HFFc6 (cell line): Measurements from ENCODE around the gene REPIN1. TPM values are rescaled to one million over a fixed set of nuclear protein-coding genes. Genes with fewer than 3 reads are reported as not detected.

Experiments
- DNase-seq: peaks from one replicate; pipeline ENCODE4 v3.0.0-alpha.2; 2018
- H3K27ac Mint-ChIP-seq: 2 replicates; pipeline ENCODE4 v1.8.0; 2020; ENCODE audit warnings: mild to moderate bottlenecking, mixed read lengths
- H3K27me3 Mint-ChIP-seq: 2 replicates; pipeline ENCODE4 v1.8.0; 2021; ENCODE audit warnings: mild to moderate bottlenecking, moderate library complexity, mixed read lengths; ENCODE audit not compliant: insufficient read depth
- H3K36me3 Mint-ChIP-seq: 2 replicates; pipeline ENCODE4 v1.8.0; 2021; ENCODE audit warnings: low read depth, mixed read lengths
- H3K4me1 Mint-ChIP-seq: 2 replicates; pipeline ENCODE4 v1.8.0; 2020; ENCODE audit warnings: low read depth, mixed read lengths
- H3K4me3 Mint-ChIP-seq: 2 replicates; pipeline ENCODE4 v1.8.0; 2020; ENCODE audit warnings: mild to moderate bottlenecking, moderate library complexity, mixed read lengths
- H3K9me3 Mint-ChIP-seq: 2 replicates; pipeline ENCODE4 v1.8.0; 2020; ENCODE audit warnings: mild to moderate bottlenecking, mixed read lengths
- total RNA-seq, 6 experiments: library from RNA; stranded (reverse); fragmentation: NEBNext Ultra II Directional; extraction: Animal tissue kit (Norgen Biotek cat#: 25700); gene quantifications; 2 replicates in 1 of 6; 3 replicates in 5 of 6; pipeline ENCODE4 v1.2.3, GENCODE V29; 2021
- TF ChIP-seq, protein P1 (sequence below): fragments of 200-600 bp; sonication (generic); IDR thresholded peaks from 2 replicates; pipeline ENCODE4 v1.5.0; 2021; ENCODE audit warnings: antibody characterized with exemption, mild to moderate bottlenecking

REPIN1 gene
- total RNA-seq, 6 experiments from 2014 or later = 68.8 to 78.3 (median 75.5) TPM

DNA sequence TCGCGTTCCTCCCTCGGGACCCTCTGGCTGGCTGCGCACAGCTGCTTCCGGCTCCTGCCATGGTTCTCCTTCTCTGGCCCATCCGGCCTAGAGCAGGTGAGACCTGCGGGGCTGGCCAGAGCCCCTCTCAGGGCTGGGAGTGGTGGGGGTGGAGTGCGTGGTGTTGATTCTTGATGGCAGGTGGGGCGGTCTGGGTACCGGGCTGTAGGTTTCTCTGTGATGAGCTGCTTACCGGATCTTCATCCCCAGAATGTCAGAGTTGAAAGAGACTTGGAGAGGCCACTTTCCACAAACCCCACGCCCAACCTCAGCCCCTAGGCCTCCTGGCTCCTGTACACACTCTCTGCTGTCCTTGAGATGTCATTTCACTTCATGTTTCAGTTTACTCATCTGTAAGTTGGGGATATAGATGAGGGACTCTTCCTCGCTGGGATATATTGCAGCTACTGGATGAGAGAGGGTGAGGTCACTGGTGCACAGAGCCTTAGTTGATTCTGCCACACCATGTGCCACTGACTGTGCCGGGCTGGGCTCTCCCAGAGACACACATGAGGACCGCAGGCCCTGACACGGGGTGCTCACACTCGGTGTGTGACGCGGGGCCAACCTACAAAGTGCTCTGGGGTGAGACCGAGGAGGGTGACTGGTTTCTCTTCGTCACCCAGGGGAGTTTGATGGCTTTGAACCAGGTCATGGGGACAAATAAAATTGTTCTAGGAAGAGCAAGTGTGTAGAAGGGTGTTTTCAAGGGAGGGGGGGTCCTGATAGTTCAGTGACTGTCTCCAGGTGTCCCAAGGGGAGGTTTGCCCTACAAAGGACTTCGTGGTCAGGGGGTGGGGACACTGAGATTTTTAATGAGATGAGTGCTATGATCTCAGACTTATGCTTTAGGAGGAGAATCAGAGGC lies 40.0 kb downstream of the REPIN1 start:
- H3K4me1 Mint-ChIP-seq = peaks cover 27% of the 10 kb centered on the region
- H3K36me3 Mint-ChIP-seq = peaks cover 4% of the 10 kb centered on the region; the same call in 1 of the 2 replicates
- no peak for DNase-seq
- TF ChIP-seq, protein P1, sequence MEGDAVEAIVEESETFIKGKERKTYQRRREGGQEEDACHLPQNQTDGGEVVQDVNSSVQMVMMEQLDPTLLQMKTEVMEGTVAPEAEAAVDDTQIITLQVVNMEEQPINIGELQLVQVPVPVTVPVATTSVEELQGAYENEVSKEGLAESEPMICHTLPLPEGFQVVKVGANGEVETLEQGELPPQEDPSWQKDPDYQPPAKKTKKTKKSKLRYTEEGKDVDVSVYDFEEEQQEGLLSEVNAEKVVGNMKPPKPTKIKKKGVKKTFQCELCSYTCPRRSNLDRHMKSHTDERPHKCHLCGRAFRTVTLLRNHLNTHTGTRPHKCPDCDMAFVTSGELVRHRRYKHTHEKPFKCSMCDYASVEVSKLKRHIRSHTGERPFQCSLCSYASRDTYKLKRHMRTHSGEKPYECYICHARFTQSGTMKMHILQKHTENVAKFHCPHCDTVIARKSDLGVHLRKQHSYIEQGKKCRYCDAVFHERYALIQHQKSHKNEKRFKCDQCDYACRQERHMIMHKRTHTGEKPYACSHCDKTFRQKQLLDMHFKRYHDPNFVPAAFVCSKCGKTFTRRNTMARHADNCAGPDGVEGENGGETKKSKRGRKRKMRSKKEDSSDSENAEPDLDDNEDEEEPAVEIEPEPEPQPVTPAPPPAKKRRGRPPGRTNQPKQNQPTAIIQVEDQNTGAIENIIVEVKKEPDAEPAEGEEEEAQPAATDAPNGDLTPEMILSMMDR = no peak
- peaks cover 2% of the 10 kb centered on the region for H3K27me3 Mint-ChIP-seq
- H3K27ac Mint-ChIP-seq = no peak overlapping the region
- no peak overlapping the region for H3K4me3 Mint-ChIP-seq
- no peaks in the 10 kb centered on the region for H3K9me3 Mint-ChIP-seq

DNA sequence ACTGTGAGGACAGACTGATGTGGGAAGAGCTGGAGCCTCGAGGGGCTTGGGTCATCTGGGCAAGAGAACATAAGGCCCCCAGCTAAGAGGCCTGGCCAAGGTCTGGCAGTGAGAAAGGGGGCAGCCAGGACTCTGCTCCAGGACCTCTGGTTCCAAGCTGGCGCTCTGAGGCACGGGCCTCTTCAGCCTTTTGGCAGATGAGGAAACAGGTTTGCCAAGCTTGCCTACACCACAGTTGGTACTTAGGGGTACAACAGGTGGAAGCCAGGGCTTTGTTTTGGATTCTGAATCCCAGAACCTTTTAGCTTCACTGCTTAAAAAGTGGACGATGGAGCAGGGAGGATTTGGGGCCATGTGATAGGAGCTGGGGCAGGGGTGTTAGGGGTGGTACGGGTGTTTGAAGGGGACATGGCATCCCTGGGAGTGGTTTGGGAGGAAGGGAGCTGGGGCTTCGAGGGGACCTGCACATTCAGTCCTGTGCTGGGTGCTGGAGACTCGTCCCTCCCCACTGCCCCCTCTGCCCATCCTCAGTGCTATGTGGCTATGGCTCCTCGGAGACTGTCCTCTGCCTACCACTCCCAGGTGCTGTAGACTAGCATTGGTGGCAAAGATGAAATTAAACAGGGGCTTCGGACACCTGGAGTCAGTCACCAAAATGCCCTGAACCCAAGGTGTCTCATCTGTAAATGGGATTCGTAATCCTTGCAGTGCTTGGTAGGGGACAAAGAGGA lies 40.8 kb downstream of the REPIN1 start:
- no peak overlapping the region for H3K4me3 Mint-ChIP-seq
- H3K27me3 Mint-ChIP-seq = peaks cover 2% of the 10 kb centered on the region
- no peaks in the 10 kb centered on the region for H3K9me3 Mint-ChIP-seq
- DNase-seq = no peak
- TF ChIP-seq, protein P1 = no peak
- H3K36me3 Mint-ChIP-seq = peaks cover 4% of the 10 kb centered on the region; the same call in 1 of the 2 replicates
- H3K4me1 Mint-ChIP-seq = peaks cover 22% of the 10 kb centered on the region
- no peak overlapping the region for H3K27ac Mint-ChIP-seq

DNA sequence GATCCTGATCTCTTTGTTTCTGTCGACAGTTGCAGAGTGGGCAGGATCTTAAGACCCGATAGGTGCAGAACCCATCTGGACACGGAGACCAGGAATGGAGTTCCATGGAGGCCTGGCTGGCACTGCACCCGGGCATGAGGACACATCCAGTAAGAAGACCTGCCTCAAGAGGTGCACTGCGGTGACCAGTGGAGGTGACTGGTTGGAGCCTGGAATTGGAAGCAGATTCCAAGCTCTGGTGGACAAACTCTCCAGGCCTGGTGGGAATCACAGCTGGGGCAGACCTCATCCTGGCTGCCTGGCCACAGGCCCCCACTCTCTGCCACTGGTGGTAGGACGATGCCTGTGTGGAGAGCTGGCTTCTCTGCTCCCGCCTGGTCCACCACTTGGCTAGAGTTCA lies 41.5 kb downstream of the REPIN1 start:
- H3K36me3 Mint-ChIP-seq = peaks cover 4% of the 10 kb centered on the region; the same call in 1 of the 2 replicates
- TF ChIP-seq, protein P1 = no peak
- H3K27me3 Mint-ChIP-seq = peaks cover 3% of the 10 kb centered on the region
- peaks cover 19% of the 10 kb centered on the region for H3K4me1 Mint-ChIP-seq
- no peak for DNase-seq
- H3K4me3 Mint-ChIP-seq = no peak overlapping the region
- no peaks in the 10 kb centered on the region for H3K9me3 Mint-ChIP-seq
- no peak overlapping the region for H3K27ac Mint-ChIP-seq

DNA sequence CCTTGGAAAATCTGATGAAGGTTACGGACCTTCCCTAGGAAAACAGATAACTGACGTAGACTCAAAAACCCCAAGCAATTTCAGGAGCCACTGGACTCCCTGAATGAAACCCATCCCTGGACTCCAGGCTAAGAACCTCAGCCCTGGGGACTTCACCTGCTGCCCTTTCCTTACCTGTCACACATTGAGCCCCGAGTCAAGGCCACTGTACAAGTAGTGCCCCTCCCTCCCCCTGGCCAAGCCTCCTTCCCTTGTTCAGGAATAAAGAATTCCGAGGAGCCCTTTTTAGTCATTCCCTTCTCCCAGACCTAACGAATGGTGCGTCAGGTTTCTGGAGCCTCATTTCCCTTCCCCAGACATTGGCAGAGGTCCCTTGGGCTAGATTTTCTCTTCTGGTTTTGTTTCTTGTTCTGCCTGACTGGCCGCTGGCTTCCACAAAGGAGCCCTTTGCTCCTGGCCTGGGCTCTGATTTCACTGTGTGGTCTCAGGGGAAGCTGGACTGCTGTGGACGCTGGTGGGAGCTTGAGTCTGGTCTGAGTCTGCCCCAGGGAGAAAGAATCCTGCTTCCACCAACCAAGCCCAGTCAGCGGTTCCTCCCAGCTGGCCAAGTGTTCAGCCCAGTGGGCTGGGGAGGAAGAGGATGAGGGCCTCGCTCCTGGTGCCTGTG lies 42.2 kb downstream of the REPIN1 start:
- no peak for DNase-seq
- Mint-ChIP-seq H3K9me3 (no peaks in the 10 kb centered on the region), H3K4me1 (peaks cover 15% of the 10 kb centered on the region), H3K27ac (no peak overlapping the region), H3K4me3 (no peak overlapping the region), H3K27me3 (peaks cover 2% of the 10 kb centered on the region), H3K36me3 (peaks cover 4% of the 10 kb centered on the region; the same call in 1 of the 2 replicates)
- TF ChIP-seq, protein P1 = no peak

DNA sequence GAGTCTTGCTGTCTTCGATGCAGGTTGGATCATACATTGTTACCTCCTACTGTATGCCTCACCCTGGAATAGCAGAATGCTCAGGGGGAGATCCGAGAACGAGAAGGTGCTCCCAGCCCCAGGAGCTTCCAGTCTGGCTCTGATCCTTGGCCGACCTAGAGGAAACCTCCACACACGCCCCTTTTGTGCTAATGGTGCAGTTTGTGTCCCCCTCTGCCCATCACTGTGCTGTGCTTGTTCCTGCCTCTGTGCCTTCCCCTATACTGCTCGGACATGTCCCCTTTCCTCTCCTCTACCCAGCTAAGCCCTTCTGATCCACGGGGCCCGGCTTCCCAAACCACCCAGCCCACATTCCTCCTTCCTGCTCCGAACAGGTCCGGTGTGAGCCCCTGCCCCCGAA lies 43.0 kb downstream of the REPIN1 start:
- no peak for DNase-seq
- TF ChIP-seq, protein P1 = no peak
- Mint-ChIP-seq H3K27me3 (peaks cover 1% of the 10 kb centered on the region; the same call in 1 of the 2 replicates), H3K4me1 (peaks cover 7% of the 10 kb centered on the region), H3K4me3 (no peak overlapping the region), H3K36me3 (peaks cover 4% of the 10 kb centered on the region; the same call in 1 of the 2 replicates), H3K9me3 (no peaks in the 10 kb centered on the region), H3K27ac (no peak overlapping the region)
